ENCODE results near the gene DCAF17.
A peak's percentile ranks its signal among the peaks of the same experiment; 100 is the strongest.

The DCAF17 gene, protein sequence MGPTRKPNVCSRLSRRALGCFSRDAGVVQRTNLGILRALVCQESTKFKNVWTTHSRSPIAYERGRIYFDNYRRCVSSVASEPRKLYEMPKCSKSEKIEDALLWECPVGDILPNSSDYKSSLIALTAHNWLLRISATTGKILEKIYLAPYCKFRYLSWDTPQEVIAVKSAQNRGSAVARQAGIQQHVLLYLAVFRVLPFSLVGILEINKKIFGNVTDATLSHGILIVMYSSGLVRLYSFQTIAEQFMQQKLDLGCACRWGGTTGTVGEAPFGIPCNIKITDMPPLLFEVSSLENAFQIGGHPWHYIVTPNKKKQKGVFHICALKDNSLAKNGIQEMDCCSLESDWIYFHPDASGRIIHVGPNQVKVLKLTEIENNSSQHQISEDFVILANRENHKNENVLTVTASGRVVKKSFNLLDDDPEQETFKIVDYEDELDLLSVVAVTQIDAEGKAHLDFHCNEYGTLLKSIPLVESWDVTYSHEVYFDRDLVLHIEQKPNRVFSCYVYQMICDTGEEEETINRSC

DNA sequence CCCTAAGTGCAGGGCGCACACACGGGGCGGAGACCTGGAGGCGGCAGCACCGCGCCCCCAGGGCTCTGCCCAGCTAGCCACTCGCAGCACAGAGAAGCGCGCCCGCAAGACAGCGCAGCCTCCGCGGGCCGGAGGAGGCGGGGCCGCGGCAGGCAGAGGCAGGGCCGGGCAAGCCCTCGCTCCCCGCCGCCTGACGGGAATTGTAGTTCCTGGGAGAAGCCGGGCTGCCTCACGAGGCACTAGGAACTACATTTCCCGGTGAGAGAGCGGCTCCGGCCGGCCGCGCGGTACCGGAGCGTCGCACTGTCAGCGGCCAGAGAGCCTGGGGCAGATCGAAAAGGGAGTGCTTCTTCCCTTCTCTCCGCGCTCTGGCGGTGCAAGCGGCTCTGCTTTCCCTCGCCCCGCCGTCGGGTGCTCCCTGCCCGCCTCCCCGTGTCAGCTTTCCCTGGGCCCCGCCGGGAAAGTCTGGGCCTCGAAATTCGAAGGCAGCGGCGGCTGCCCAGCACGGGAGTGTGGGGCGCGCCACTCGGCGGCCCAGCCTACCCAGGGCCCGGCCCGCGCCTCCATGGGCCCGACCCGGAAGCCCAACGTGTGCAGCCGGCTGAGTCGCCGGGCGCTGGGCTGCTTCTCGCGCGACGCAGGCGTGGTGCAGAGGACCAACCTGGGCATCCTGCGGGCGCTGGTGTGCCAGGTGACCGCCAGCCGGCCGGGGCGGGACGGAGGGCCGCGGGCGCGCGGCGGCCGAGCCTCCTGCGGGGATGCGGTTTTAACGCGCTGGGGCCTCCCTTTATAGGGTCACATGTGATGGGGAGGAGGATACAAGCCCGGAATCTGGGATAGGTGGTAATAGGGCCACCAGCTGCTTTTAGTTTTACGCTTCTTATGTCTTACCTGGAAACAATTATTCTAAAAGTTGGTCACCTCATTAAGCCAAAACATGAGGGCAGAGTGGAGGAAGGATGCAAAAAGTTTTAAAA lies at the start of gene DCAF17:
TSS of gene DCAF17 (plus strand) at position 214 of the 977 bp plus-strand sequence. CDS start at position 566, 352 bp downstream.
- DNase-seq (ENCODE audit: low spot score) = peak; percentile 93

DNA sequence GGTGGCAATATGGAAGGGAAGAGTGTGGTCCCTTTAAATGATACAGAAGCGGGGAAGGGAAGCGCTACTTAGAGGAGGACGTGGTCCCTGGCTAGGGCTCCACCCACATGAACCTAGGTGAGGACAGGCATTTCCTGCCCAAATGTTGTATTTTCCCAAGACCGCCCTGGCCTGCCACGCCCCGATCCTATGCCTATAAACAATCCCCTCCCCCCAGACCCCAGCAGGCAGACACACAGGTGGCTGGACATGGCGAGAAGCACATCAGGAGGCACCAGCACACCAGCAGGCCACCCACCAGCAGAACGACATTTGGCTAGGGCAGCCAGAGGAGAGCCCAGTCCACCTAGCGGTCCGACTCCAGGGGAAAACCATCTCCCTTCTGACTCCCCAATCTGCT lies 47.4 kb upstream of the DCAF17 start:
- DNase-seq (ENCODE audit: low spot score) = no peak

DNA sequence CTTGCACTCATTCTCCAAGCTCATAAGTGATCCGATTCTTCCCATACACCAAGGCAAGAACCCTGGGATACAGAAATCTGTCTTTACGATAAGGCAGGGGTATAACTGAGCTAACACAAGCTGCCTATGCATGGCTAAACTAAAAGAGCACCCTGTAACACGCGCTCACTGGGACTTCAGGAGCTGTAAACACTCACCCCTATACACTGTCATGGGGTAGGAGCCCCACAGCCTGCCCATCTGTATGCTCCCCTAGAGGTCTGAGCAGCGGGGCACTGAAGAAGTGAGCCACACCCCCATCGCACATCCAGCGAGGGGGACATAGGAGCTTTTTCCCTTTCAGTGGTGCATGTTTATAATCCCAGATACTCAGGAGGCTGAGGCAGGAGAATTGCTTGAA lies 47.0 kb upstream of the DCAF17 start:
- no peak for DNase-seq (ENCODE audit: low spot score)

DNA sequence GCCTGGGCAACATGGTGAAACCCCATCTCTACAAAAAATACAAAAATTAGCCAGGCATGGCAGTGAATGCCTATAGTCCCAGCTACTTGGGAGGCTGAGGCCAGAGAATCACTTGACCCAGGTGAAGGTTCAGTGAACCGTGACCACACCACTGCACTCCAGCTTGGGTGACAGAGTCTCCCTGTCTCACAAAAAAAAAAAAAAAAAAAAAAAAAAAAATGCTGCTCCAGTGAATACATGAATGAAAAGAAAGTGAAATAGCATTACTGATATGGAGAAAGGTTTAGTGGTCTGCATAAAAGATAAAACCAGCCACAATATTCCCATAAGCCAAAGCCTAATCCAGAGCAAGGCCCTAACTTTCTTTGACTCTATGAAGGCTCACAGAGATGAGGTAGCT lies 44.7 kb upstream of the DCAF17 start:
- no peak for DNase-seq (ENCODE audit: low spot score)

DNA sequence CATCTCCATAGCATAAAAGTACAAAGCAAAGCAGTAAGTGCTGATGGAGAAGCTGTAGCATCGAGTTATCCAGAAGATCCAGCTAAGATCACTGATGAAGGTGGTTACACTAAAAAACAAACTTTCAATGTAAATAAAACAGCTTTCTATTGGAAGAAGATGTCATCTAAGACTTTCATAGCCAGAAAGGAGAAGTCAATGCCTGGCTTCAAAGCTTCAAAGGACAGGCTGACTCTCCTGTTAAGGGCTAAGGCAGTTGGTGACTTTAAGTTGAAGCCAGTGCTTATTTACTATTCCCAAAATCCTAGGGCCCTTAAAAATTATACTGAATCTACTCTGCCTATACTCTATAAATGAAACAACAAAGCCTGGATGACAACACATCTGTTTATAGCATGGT lies 44.2 kb upstream of the DCAF17 start:
- DNase-seq (ENCODE audit: low spot score) = no peak

DNA sequence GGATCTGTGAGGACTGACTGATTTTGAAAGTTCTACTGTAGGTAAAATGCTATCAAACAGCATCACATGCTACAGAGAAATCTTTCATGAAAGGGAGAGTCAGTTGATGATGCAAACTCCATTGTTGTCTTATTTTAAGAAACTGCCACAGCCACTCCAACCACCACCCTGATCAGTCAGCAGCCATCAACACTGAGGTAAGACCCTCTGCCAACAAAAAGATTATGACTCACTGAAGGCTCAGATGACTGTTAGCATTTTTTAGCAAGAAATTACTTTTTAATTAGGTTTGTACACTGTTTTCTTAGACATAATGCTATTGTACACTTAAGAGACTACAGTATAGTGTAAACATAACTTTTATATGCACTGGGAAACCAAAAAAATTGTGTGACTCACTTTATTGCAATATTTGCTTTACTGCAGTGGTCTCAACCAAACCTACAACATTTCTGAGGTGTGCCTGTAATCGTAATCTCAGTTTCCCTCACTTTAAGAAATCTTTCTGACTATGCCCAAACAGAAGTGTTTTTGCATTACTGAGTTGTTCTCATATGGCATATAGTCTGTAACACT lies 43.0 kb upstream of the DCAF17 start:
- no peak for DNase-seq (ENCODE audit: low spot score)

DNA sequence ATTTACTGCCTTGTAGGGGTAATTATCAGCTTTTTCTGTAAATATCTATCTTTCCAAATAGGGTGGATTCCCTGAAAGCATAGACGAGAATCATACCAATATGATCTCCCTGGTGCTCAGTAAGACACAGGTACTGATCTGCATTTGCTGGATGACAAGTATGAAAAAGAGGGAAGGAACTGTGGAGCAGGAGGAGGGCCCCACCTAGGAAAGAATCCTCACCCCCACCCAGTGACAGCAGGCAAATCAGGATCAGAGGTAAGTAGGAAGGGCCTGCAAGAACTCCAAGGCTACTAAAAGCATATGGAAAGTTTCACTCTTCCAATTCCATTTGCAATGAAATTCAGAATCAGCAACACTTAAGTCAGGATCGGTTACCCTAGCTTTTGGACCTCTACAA lies 42.5 kb upstream of the DCAF17 start:
- no peak for DNase-seq (ENCODE audit: low spot score)

DNA sequence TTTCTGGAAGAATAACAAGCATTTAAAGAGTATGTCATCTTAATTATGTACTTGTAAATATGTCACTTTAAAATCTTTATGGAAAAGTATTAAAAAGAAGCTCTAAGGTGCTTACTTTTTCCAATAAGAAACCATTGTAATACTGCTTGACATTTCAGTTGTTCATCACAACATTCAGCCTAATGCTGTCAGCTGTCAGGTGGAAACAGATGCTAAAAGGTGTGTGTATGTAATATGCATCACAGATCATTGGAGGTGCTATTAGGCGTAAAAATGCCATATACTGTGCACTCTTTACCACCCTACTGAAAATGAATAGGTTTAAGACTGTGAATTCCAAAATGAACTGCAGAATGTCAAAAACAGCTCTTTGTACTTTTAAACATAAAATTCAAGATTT lies 40.5 kb upstream of the DCAF17 start:
- DNase-seq (ENCODE audit: low spot score) = no peak

DNA sequence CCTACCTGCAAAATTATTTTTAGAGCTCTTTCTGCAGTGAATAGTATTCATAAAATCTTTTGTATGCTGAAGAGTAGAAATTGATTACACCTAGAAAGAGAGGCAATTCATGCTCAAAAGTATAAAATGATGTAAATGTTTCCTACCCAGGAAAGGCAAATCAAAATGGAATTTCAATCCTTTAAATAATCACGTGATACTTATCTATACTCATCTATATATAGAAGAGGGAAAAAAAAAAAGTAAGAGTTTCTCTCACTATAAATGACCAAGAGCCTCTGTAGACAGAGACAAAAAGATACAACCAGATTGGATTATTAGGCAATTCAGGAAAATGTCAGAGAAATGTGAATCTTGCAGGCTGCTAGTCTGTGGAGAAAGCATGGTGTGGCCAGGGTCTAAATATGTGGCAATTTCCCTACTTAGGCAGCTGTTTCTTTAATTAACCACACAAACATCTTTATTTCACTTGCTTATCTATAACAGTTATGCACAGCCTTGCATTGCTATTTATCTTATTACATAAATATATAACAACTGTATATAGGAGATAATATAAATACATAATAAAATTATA lies 39.8 kb upstream of the DCAF17 start:
- DNase-seq (ENCODE audit: low spot score) = no peak

DNA sequence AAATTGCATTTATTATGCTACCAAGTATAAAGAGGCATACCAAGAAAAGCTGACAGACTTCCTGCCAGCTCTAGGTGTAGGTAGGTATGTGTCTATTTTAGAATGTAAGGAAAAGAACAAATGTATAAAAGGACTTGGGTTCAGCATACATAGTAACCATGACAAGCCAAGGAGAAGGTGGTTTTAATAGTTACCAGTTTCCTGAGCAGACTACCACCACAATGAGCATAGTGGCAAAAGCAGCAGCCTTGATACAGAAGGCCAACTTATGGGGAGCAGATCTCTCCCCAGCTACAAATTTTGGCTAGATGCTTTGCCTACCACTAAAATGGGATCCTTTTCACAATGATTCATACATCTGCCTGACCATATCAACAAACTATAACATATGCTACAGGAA lies 34.7 kb upstream of the DCAF17 start:
- no peak for DNase-seq (ENCODE audit: low spot score)

DNA sequence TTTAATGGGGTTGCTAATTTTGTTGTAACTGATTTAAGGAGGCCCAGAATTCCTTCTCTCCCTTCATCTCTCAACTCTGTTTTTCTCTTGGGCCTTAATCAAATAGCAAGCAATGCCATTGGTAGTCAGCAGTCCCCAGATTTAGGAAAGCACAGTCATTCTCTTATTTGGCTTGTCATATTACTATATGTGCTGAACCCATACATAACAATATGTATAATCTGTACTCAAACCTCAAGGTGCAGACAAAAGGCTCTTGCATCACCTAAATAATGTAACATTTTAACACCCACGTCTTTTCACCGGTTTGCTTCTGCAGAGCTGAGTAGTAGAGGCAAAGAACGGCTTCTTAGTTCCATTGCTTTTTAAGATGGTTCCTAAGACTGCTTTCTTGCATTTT lies 33.6 kb upstream of the DCAF17 start:
- DNase-seq (ENCODE audit: low spot score) = no peak

DNA sequence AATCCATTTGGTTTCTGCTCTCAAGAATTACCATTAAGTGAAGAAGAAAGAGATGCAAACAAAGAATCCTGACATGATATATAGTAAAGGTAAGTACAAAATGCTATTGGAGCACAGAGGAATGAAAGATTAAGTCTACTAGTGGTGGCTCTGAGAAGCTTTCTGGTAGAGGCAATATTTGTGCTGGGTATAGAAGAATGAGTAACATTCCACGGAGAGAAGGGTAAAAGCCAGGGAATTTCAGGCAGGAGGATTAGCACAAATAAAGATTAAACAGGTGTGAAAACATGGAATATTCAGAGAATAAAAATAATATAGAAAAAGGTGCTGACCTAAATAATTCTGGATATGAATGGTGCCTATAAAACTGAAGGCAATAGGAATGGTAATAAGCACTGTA lies 32.1 kb upstream of the DCAF17 start:
- DNase-seq (ENCODE audit: low spot score) = no peak

DNA sequence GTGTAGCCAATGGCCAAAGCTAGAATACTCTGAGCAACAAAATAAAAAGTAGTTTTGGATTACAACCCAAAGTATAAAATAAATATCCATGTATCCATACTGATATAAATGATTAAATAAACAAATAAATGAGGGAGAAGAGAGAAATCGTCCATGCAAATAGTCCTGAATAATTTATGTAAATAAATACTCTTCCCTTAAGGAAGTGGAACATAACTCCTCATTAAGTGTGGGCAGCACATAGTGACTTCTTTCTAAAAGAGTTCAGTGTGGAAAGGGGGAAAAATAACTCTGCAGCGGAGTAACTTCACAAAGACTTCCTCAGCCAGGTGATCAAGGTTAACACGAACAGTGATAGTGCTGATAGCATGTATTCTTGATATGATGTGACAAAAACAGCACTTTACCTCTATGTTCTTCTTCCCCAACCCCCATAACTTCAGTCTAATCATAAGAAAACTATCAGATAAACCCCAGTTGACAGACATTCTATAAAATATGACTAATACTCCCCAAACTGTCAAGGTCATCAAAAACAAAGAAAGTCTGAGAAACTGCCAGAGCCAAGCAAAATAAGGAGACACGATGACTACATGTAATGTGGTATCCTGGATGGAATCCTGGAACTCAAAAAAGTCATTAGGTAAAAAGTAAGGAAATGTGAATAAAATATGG lies 31.0 kb upstream of the DCAF17 start:
- no peak for DNase-seq (ENCODE audit: low spot score)

DNA sequence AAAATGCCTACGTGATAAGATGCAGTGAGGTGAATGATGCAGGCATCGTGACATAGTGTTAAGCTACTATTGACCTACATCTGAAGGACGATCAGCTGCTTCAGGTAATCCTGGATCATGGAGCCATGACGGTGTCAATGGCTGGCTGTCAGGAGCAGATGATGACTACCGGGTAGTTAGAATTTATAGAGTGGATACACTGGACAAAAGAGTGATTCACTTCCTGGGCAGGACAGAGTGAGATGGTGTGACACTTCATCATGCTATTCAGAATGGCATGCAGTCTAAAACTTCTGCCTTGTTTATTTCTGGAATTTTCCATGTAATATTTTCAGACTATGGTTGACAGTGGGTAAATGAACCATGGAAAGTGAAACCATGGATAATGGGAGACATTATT lies 29.8 kb upstream of the DCAF17 start:
- no peak for DNase-seq (ENCODE audit: low spot score)

DNA sequence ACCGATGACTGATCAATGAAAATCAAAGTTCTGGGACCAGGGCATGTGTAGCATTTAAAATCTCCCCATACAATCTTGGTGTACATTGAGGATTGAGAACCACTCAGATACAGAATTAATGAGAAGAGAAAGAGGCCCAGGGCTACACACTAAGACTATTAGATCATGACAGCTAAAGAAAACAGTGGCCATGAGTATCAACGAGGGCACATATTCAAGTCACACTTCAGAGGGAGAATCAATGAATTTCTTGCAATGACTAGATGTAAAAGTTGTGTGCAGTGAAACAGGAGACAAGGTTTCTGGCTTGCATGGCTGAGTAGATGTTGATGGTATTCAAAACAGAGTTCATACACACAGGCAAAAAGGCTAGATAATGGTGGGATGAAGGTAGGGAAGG lies 29.3 kb upstream of the DCAF17 start:
- no peak for DNase-seq (ENCODE audit: low spot score)

DNA sequence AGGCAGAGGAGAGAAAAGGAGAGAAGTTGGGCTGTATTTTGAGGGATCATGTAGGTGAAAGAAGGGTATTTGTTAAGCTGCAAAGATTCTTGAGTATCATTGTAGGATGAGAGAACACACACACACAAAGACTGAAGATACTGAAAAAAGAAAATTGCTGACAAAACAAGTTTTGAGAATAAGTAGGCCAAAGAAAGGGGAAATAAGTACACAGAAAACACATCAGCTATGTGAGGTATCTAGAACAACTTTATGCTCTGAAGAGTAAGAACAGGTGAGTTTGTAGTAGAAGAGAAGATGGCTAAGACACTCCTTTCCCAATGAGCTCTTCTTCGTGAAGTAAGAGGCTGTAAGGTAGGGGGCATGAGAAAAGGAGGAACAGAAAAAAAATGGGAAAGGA lies 28.5 kb upstream of the DCAF17 start:
- DNase-seq (ENCODE audit: low spot score) = no peak

DNA sequence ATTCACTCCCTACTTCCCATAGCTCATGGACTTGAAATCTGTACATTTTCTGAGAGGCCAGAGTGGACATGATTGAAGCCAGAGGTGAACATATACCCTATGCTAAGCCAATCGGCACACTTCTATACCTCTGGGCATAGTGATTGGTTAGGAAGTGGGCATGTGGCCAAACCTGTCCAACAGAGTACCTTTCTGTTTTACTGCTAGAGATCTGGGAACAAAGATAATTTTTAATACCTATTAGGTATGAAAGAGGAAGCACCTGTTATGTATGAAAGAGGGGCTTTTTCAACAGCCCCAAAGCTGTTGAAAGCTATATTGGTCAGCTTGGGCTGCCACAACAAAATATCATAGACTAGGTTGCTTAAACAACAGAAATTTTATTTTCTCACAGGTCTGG lies 28.0 kb upstream of the DCAF17 start:
- no peak for DNase-seq (ENCODE audit: low spot score)

DNA sequence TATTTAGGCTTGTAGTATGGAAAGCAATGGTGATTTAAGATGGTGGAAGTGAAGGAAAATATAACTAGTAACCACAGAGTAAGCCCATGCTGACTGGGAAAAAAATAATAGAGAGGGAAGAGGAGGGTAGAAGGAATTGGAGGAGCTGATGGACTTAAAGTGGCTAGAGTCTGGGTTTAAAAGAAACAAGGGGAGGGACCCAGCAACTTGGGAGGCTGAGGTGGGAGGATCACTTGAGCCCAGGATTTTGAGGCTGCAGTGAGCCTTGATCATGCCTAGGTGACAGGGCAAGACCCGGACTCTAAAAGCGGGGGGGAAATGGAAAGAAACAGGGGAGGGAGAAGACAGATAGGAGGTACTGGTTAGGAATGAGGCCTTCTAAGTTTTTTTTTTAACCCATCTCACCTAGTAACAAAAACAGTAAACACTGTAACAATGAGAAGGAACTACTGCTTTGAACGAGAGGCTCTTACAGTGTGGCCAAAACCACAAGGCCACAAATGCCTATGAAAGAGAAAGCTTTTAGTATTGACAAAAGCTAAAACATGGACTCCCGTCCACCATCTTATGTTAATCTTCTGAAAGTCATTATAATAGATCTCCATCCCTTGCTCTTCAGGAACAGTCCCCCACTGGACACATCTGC lies 26.9 kb upstream of the DCAF17 start:
- no peak for DNase-seq (ENCODE audit: low spot score)

DNA sequence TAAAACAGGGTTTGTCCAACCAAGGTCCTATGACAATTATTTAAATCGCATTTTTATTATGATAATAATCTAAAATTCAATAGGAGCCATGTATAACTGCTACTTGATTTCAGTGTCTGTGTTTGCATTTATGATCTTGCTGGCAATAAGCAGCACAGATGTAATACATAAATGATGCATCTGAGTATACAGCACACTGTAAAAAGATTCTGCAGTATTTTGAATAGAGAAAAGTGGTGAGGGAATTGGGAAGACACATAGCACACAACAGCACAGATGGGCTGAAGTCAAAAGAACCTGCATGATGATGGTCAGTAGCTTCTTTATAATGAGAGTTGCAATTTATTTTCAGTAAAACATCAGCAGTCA lies 26.4 kb upstream of the DCAF17 start:
- no peak for DNase-seq (ENCODE audit: low spot score)

DNA sequence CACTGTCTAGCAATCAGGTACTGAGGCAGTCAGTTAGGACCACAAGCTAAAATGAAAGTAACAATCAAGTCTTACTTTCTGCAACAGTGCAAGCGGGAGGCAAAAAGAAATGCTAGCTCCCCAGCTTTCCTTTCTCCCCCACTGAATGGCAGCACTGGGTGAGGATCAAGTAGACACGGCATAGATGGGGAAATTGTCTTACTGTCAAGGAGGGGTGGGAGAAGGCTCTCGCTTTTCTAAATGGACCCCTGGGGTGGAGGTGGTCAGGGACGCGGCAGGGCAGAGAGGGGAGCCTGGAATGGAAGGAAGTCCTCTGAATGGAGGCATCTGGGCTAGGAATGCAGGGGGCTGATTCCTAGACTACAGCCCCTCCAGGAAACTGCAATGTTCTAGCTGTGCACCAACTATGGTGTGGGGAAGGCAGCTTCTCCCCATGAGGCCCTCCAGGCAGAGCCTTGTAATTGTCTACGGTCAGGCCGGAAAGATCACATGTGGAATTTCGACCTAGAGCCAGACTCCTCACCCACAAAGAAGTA lies 24.5 kb upstream of the DCAF17 start:
- no peak for DNase-seq (ENCODE audit: low spot score)

DNA sequence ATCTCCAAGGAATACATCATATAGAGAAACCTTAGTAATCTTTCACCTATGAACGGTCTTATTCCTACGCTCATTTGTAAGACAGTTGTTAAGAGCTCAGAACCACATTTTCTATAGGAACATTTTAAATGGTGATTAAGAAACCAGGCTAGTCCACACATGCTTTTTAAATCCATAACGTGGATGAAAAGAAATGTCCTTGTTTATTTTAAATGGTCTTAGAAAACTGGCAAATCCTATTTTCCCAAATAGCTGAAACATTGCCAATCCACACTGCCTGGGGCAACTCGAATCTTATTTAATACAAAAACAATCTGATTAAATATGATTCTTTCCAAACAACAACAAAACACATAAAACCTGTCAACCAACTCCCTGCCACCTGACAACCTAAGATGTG lies 23.9 kb upstream of the DCAF17 start:
- no peak for DNase-seq (ENCODE audit: low spot score)
